AG09309 (cell line): ENCODE results near the gene DNTT.

Experiments
- DNase-seq: peaks from one replicate; pipeline ENCODE4 v3.0.0-alpha.2; 2010; ENCODE audit warnings: low read depth
- H3K4me3 ChIP-seq: 2 replicates; pipeline ENCODE4 v1.5.1; 2011; ENCODE audit warnings: mild to moderate bottlenecking, low read depth, low read length, moderate library complexity; ENCODE audit not compliant: control insufficient read depth
- TF ChIP-seq, protein P1 (sequence below): IDR thresholded peaks from 2 replicates; pipeline ENCODE4 v1.5.1; 2011; ENCODE audit warnings: mild to moderate bottlenecking, low read depth, low read length, inconsistent platforms; ENCODE audit not compliant: insufficient read depth, control insufficient read depth; ENCODE audit errors: missing control alignments

Gene DNTT

DNA sequence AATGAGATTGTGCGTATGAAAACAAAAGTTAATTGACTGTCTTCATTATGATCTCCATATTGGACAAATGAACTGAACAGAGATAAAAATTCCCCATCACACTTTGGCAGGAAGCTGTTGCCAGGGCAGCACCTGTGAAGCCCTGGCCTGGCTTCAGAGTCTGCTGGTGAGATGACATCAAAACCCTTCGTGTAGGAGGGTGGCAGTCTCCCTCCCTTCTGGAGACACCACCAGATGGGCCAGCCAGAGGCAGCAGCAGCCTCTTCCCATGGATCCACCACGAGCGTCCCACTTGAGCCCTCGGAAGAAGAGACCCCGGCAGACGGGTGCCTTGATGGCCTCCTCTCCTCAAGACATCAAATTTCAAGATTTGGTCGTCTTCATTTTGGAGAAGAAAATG lies at the start of gene DNTT:
TSS of gene DNTT (plus strand) at position 205 of the 400 bp plus-strand sequence. CDS start at position 269, 64 bp downstream.
- no peak for DNase-seq
- no peak within 1 kb of the TSS for H3K4me3 ChIP-seq
- TF ChIP-seq, protein P1, sequence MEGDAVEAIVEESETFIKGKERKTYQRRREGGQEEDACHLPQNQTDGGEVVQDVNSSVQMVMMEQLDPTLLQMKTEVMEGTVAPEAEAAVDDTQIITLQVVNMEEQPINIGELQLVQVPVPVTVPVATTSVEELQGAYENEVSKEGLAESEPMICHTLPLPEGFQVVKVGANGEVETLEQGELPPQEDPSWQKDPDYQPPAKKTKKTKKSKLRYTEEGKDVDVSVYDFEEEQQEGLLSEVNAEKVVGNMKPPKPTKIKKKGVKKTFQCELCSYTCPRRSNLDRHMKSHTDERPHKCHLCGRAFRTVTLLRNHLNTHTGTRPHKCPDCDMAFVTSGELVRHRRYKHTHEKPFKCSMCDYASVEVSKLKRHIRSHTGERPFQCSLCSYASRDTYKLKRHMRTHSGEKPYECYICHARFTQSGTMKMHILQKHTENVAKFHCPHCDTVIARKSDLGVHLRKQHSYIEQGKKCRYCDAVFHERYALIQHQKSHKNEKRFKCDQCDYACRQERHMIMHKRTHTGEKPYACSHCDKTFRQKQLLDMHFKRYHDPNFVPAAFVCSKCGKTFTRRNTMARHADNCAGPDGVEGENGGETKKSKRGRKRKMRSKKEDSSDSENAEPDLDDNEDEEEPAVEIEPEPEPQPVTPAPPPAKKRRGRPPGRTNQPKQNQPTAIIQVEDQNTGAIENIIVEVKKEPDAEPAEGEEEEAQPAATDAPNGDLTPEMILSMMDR: no peak

GRCh38 chr10:96254976-96255375 lies 49.3 kb upstream of the DNTT start:
- no peak for DNase-seq
- H3K4me3 ChIP-seq: no peak overlapping the region
- TF ChIP-seq, protein P1: no peak

GRCh38 chr10:96255549-96256333 lies 48.5 kb upstream of the DNTT start:
- DNase-seq: no peak
- TF ChIP-seq, protein P1: no peak
- no peak overlapping the region for H3K4me3 ChIP-seq

DNA sequence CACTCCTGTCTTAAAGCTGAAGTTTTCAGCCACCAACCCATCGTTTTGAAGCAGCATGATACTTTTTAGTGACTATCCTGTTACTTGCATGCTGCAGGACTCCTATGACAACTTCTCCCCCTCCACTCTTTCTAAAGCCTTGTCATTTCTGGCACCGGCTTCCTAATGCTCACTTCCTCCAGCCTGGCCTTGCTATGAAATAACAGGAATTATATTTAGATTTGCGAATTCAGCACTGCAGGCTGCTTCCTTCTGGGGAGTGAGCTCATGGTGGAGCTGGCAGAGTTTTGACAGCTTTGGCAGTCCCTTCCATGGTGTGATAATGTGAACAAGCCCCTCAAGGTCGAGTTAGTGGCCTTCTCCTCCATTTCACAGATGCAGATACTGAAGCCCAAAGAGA lies 46.3 kb upstream of the DNTT start:
- H3K4me3 ChIP-seq: no peak overlapping the region
- TF ChIP-seq, protein P1: no peak
- no peak for DNase-seq

- H3K4me3 ChIP-seq: no peak overlapping the region
- TF ChIP-seq, protein P1: no peak
- no peak for DNase-seq
Observed at GRCh38 chr10:96259150-96259549, 45.1 kb upstream of the DNTT start.

DNA sequence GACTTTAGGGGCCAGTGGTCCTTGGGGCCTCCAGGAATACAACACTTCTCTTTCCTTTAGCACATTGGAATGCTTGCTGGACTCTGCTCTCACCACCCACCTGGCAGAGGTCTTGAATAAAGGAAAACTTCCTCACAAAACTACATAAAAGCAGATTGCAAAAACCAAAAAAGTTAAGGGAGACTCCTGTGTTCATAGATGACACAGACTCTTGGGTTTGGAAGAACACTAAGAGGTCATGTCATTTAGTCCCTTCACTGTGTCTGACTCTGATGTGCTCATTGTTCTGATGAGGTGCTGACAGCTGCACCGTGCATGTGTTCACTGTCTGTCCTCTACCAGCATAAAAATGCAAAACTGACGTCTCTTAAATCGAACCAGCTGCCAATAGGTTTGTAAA lies 44.2 kb upstream of the DNTT start:
- H3K4me3 ChIP-seq: no peak overlapping the region
- TF ChIP-seq, protein P1: no peak
- DNase-seq: no peak
